Activated B cell treated with CpG ODN at 0.5 μM for 24 hours (primary cell): ENCODE data around the gene MGAT4B. TPM values are rescaled to one million over a fixed set of nuclear protein-coding genes. Genes with fewer than 3 reads are reported as not detected.
A peak's percentile ranks its signal among the peaks of the same experiment; 100 is the strongest.

Source experiments
- ATAC-seq: fragments of 200-7000 bp; cut with Tn5 transposase; one replicate; pipeline ENCODE4 v1.10.0; 2021; ENCODE audit warnings: low read depth, mild to moderate bottlenecking, moderate library complexity
- CTCF ChIA-PET: fragments of 350-600 bp; sonication (Branson Sonifier 250); formaldehyde crosslinking; loops from one replicate; lab custom pipeline; 2021; ENCODE audit warnings: antibody characterized with exemption; lab: Charles Lee
- POLR2A ChIA-PET: fragments of 350-600 bp; sonication (Branson Sonifier 250); formaldehyde crosslinking; loops from one replicate; lab custom pipeline; 2021; ENCODE audit warnings: antibody characterized with exemption; lab: Charles Lee
- DNase-seq: peaks from one replicate; pipeline ENCODE4 v3.0.0; 2022
- H3K27ac Mint-ChIP-seq: one replicate; pipeline ENCODE4 v1.8.0; 2020; ENCODE audit warnings: mixed read lengths
- H3K27me3 Mint-ChIP-seq: one replicate; pipeline ENCODE4 v1.8.0; 2021; ENCODE audit warnings: mixed read lengths
- H3K36me3 Mint-ChIP-seq: one replicate; pipeline ENCODE4 v1.8.0; 2021; ENCODE audit warnings: low read depth, mixed read lengths
- H3K4me1 Mint-ChIP-seq: one replicate; pipeline ENCODE4 v1.8.0; 2021; ENCODE audit warnings: mixed read lengths
- H3K4me3 Mint-ChIP-seq: one replicate; pipeline ENCODE4 v1.8.0; 2020; ENCODE audit warnings: mild to moderate bottlenecking, mixed read lengths
- H3K9me3 Mint-ChIP-seq: one replicate; pipeline ENCODE4 v1.8.0; 2020; ENCODE audit warnings: mixed read lengths
- CTCF ChIP-seq: fragments of 200-600 bp; IDR thresholded peaks from one replicate; pipeline ENCODE4 v1.8.0; 2022; ENCODE audit warnings: antibody characterized with exemption, mild to moderate bottlenecking
- intact Hi-C: fragments of 100-400 bp; cut with micrococcal nuclease; formaldehyde crosslinking; loops from one replicate; pipeline ENCODE4 v1.15.1; 2024
- total RNA-seq: library from RNA; stranded (reverse); gene quantifications from 2 replicates; pipeline ENCODE4 v1.2.3, GENCODE V29; 2022

The MGAT4B gene
- total RNA-seq, 1 donor from 2014 or later, result 85.3 TPM

DNA sequence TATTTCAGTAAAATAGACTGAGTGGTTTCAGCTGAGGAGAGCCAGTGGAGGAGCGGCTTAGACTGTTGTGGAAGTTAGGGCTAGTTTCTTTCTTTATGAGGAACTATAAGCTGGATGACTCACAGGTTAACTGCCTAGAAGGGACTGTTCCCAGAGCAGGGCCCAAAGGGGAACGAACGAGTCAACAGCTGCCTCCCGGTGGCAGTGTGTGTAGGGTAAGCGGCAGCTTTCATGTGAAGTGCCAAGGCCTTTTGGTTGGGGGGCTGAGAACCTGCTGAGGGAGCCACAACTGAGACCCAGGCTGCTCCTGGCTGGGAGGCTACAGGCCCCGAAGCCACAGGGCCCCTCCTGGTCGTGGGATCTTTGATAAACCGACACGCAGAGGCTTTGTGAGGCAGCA lies 21.0 kb upstream of the MGAT4B start:
- Mint-ChIP-seq H3K27ac (peak overlapping the region; percentile 56), H3K27me3 (no peaks in the 10 kb centered on the region), H3K36me3 (peaks cover 96% of the 10 kb centered on the region), H3K4me3 (no peak overlapping the region), H3K9me3 (no peaks in the 10 kb centered on the region), H3K4me1 (peaks cover 35% of the 10 kb centered on the region)
- TF ChIP-seq CTCF, result no peak
- no peak for DNase-seq
- ChIA-PET POLR2A (interaction anchor here (0.7 to 1.1 kb wide), 4 partner anchors 9 to 32 kb away, joined by 3 to 6 read pairs (median 3); no protein-coding TSS in a partner anchor), CTCF (interaction anchor here (1.0 to 1.1 kb wide), 3 partner anchors 26 to 146 kb away, joined by 3 to 12 read pairs (median 3); no protein-coding TSS in a partner anchor)
- intact Hi-C loops, result no loop called here
- ATAC-seq, result peak; percentile 82

DNA sequence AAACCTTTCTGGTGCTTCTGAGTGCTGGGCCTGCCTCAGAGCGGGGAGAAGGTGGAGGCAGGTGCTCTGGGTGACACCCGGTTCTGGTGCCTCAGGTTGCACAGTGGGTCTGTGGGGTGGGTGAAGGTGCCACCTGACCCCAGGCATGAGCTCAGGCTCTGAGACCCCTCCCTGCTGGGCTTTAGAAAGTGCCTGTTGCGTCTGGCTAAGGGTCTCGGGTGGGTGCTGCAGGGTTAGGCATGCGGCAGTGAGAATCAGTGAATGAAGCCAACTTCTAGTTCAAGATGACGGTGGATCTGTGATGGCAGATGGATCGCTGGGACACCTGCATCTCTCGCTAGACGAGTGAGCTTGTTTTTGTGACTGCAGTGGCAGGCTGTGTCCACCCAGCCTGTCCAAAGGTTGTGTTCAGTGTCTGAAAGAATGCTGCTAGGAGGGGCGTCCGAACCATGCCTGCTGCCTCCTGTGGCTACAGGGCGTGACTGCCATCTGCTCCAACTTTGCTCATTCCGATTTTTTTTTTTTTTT lies 19.1 kb upstream of the MGAT4B start:
- H3K36me3 Mint-ChIP-seq, result peaks cover 87% of the 10 kb centered on the region
- peaks cover 47% of the 10 kb centered on the region for H3K4me1 Mint-ChIP-seq
- POLR2A ChIA-PET, result no interaction called here
- H3K27me3 Mint-ChIP-seq, result no peaks in the 10 kb centered on the region
- TF ChIP-seq CTCF, result no peak
- CTCF ChIA-PET, result no interaction called here
- ATAC-seq (no peak), DNase-seq (no peak)
- H3K27ac Mint-ChIP-seq, result no peak overlapping the region
- no peak overlapping the region for H3K4me3 Mint-ChIP-seq
- intact Hi-C loops, result no loop called here
- no peaks in the 10 kb centered on the region for H3K9me3 Mint-ChIP-seq

- Mint-ChIP-seq H3K4me3 (no peak overlapping the region), H3K4me1 (peaks cover 54% of the 10 kb centered on the region), H3K27ac (no peak overlapping the region), H3K27me3 (no peaks in the 10 kb centered on the region), H3K9me3 (no peaks in the 10 kb centered on the region), H3K36me3 (peaks cover 79% of the 10 kb centered on the region)
- no peak for ATAC-seq
- intact Hi-C loops, result loop anchor here (5.0 kb wide), 1 partner anchor 83 kb away; the partner anchor contains the start of gene TBC1D9B
- POLR2A ChIA-PET, result no interaction called here
- CTCF ChIA-PET, result no interaction called here
- no peak for DNase-seq
- TF ChIP-seq CTCF, result no peak
Observed at GRCh38 chr5:179824745-179825112, 18.1 kb upstream of the MGAT4B start.

DNA sequence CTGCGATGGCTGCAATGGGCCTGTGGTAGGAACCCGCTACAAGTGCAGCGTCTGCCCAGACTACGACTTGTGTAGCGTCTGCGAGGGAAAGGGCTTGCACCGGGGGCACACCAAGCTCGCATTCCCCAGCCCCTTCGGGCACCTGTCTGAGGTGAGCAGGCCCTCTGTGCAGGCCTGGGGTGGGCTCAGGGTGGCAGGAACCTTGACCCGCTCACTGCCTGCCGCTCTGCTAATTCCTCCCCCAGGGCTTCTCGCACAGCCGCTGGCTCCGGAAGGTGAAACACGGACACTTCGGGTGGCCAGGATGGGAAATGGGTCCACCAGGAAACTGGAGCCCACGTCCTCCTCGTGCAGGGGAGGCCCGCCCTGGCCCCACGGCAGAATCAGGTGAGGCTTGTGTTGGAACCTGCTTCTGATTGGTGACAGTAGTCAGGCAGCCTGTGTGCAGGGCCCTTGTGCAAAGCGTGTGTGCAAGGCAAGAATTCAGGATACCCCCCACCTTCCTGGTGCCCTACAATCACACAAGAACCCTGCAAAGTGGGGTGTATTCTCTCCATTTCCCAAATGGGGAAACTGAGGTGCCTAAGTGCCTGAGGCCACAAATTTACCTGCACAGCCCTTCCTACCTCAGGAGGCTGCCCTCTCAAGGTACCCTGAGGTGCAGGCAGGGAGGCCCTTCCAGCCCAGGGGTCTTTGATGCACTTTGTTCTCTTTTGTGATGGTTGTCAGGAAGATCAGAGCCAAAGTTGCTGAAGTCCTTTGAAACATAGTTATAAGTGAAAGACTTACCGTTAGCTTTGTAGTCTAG lies 17.5 kb upstream of the MGAT4B start:
- CTCF ChIA-PET, result no interaction called here
- POLR2A ChIA-PET, result no interaction called here
- H3K4me1 Mint-ChIP-seq, result peaks cover 59% of the 10 kb centered on the region
- H3K36me3 Mint-ChIP-seq, result peaks cover 73% of the 10 kb centered on the region
- no peak for TF ChIP-seq CTCF
- ATAC-seq (no peak), DNase-seq (no peak)
- H3K27me3 Mint-ChIP-seq, result no peaks in the 10 kb centered on the region
- intact Hi-C loops, result loop anchor here (5.0 kb wide), 1 partner anchor 83 kb away; the partner anchor contains the start of gene TBC1D9B
- H3K9me3 Mint-ChIP-seq, result no peaks in the 10 kb centered on the region
- H3K27ac Mint-ChIP-seq, result no peak overlapping the region
- no peak overlapping the region for H3K4me3 Mint-ChIP-seq

- intact Hi-C loops, result loop anchor here (5.0 kb wide), 1 partner anchor 85 kb away; the partner anchor contains the start of gene TBC1D9B
- Mint-ChIP-seq H3K27ac (peak overlapping the region; percentile 92), H3K4me3 (peak overlapping the region; percentile 96), H3K27me3 (no peaks in the 10 kb centered on the region), H3K4me1 (peaks cover 64% of the 10 kb centered on the region), H3K9me3 (no peaks in the 10 kb centered on the region), H3K36me3 (peaks cover 57% of the 10 kb centered on the region)
- ATAC-seq (no peak), DNase-seq (no peak)
- ChIA-PET POLR2A (interaction anchor here (0.6 to 2.0 kb wide), 13 partner anchors 10 to 140 kb away, joined by 3 to 7 read pairs (median 3); partner anchors contain the start of gene MRNIP), CTCF (interaction anchor here (0.5 to 1.7 kb wide), 2 partner anchors 20 to 36 kb away, joined by 3 to 6 read pairs; no protein-coding TSS in a partner anchor)
- TF ChIP-seq CTCF, result no peak
Observed at GRCh38 chr5:179822444-179822990, 15.9 kb upstream of the MGAT4B start.
